ENCODE results near the gene AGBL4.

Gene AGBL4

GRCh38 chr1:48882020-48882419, 1141.7 kb downstream of the AGBL4 start:
- Histone ChIP-seq H3K4me3 (ENCODE audit: low read depth in 1 of 2, low read length in 2 of 2) (no peak overlapping the region), H3K9me3 (ENCODE audit: low read length) (no peaks in the 10 kb centered on the region), H3K4me1 (ENCODE audit: insufficient read depth, low read length) (no peaks in the 10 kb centered on the region), H3K27ac (ENCODE audit: low read depth, low read length) (no peak overlapping the region), H3K36me3 (ENCODE audit: insufficient read depth, low read length) (no peaks in the 10 kb centered on the region), H3K9ac (ENCODE audit: low read length) (no peak overlapping the region), H3K27me3 (ENCODE audit: control insufficient read depth in 1 of 2, insufficient read depth in 2 of 2, low read length in 2 of 2) (no peaks in the 10 kb centered on the region)

- Histone ChIP-seq H3K36me3 (ENCODE audit: insufficient read depth, low read length) (no peaks in the 10 kb centered on the region), H3K27me3 (ENCODE audit: control insufficient read depth in 1 of 2, insufficient read depth in 2 of 2, low read length in 2 of 2) (no peaks in the 10 kb centered on the region), H3K4me3 (ENCODE audit: low read depth in 1 of 2, low read length in 2 of 2) (no peak overlapping the region), H3K27ac (ENCODE audit: low read depth, low read length) (no peak overlapping the region), H3K4me1 (ENCODE audit: insufficient read depth, low read length) (no peaks in the 10 kb centered on the region), H3K9me3 (ENCODE audit: low read length) (no peaks in the 10 kb centered on the region), H3K9ac (ENCODE audit: low read length) (no peak overlapping the region)
Observed at GRCh38 chr1:48878191-48878940, 1145.4 kb downstream of the AGBL4 start.

DNA sequence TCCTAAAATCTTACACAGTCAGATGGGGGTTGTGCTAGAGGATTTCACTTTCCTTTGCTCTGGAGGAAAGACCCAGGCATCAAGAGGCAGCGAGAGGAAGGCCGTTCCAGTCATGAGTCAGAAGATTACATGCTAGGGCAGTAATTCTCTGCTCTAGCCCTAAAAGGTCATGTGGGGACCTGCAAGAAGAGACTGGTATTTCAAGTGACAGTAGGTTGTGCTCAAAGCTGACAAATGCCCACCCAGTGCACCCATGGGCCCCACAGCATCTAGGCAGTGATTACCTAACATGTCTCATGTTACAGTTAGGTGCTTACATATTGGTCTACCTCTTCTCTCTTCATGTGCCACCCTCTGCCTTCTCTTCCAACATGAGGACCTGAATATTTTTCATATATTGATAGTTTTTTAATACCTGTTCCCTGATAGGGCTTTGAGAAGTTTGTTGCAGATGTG, 1147.4 kb downstream of the AGBL4 start:
- H3K9me3 ChIP-seq (ENCODE audit: low read length) = no peaks in the 10 kb centered on the region
- no peak overlapping the region for H3K9ac ChIP-seq (ENCODE audit: low read length)
- H3K27ac ChIP-seq (ENCODE audit: low read depth, low read length) = no peak overlapping the region
- H3K4me3 ChIP-seq (ENCODE audit: low read depth in 1 of 2, low read length in 2 of 2) = no peak overlapping the region
- no peaks in the 10 kb centered on the region for H3K27me3 ChIP-seq (ENCODE audit: control insufficient read depth in 1 of 2, insufficient read depth in 2 of 2, low read length in 2 of 2)
- no peaks in the 10 kb centered on the region for H3K36me3 ChIP-seq (ENCODE audit: insufficient read depth, low read length)
- no peaks in the 10 kb centered on the region for H3K4me1 ChIP-seq (ENCODE audit: insufficient read depth, low read length)

DNA sequence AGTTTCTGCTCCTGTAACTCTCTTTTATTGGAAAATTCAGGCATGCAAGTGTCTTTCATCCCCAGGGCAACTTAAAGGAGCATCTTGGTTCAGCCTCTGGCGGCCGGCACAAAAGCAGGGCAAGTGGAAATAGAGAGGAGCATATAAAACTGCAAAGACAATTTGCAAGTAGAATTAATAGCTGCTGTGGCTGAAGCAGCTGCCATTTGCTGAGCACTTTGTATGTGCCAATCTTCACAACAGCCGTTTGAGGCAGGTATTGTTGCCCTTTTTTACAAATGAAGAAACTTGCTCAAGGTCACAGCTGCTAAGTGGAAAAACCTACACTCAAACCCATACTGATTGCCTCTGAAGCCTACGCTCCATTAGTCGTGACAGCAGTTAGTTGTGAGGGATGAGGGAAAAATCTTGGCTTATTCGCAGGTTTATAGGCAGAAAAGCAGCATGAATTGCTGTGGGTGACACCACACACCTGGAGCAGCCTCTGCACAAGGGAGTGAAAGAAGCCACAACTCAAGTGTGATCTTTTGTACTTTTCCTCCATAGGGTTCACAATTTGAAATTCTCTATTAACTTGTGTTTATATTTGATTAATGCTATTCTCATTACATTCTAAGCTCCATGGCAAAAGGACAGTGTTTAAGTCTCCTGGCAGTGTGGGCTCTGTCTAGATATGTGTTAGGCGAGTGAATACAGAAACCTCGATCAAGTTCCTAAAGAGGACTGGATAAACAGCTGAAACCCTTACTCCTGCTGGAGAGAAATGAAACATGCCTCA, 1148.0 kb downstream of the AGBL4 start:
- no peak overlapping the region for H3K4me3 ChIP-seq (ENCODE audit: low read depth in 1 of 2, low read length in 2 of 2)
- H3K9me3 ChIP-seq (ENCODE audit: low read length) = no peaks in the 10 kb centered on the region
- H3K9ac ChIP-seq (ENCODE audit: low read length) = no peak overlapping the region
- no peaks in the 10 kb centered on the region for H3K27me3 ChIP-seq (ENCODE audit: control insufficient read depth in 1 of 2, insufficient read depth in 2 of 2, low read length in 2 of 2)
- no peaks in the 10 kb centered on the region for H3K36me3 ChIP-seq (ENCODE audit: insufficient read depth, low read length)
- no peak overlapping the region for H3K27ac ChIP-seq (ENCODE audit: low read depth, low read length)
- no peaks in the 10 kb centered on the region for H3K4me1 ChIP-seq (ENCODE audit: insufficient read depth, low read length)

- Histone ChIP-seq H3K36me3 (ENCODE audit: insufficient read depth, low read length) (no peaks in the 10 kb centered on the region), H3K27ac (ENCODE audit: low read depth, low read length) (no peak overlapping the region), H3K27me3 (ENCODE audit: control insufficient read depth in 1 of 2, insufficient read depth in 2 of 2, low read length in 2 of 2) (no peaks in the 10 kb centered on the region), H3K9me3 (ENCODE audit: low read length) (no peaks in the 10 kb centered on the region), H3K9ac (ENCODE audit: low read length) (no peak overlapping the region), H3K4me3 (ENCODE audit: low read depth in 1 of 2, low read length in 2 of 2) (no peak overlapping the region), H3K4me1 (ENCODE audit: insufficient read depth, low read length) (no peaks in the 10 kb centered on the region)
Observed at GRCh38 chr1:48873944-48874343, 1149.8 kb downstream of the AGBL4 start.

DNA sequence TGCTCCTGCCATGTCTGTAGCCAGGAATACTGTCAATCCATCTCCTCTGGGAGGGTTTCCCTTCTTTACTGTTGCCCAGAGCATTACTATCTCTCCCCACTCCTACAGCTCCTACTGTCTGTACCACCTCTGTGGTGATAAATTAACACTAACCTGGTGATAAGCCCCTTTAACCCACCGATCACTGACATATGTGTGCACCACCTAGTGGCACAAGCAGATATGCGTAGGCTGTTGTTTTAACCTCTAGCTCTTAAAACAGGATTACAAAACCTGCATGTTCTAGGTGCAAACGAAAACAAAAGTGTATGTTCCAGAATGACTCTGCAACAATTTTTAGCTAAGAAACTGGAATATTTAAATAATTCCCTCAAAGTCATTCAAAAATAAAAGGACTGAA, 1153.2 kb downstream of the AGBL4 start:
- H3K4me3 ChIP-seq (ENCODE audit: low read depth in 1 of 2, low read length in 2 of 2) = no peak overlapping the region
- H3K4me1 ChIP-seq (ENCODE audit: insufficient read depth, low read length) = no peaks in the 10 kb centered on the region
- no peak overlapping the region for H3K9ac ChIP-seq (ENCODE audit: low read length)
- H3K9me3 ChIP-seq (ENCODE audit: low read length) = no peaks in the 10 kb centered on the region
- H3K27ac ChIP-seq (ENCODE audit: low read depth, low read length) = no peak overlapping the region
- no peaks in the 10 kb centered on the region for H3K36me3 ChIP-seq (ENCODE audit: insufficient read depth, low read length)
- H3K27me3 ChIP-seq (ENCODE audit: control insufficient read depth in 1 of 2, insufficient read depth in 2 of 2, low read length in 2 of 2) = no peaks in the 10 kb centered on the region

- no peaks in the 10 kb centered on the region for H3K36me3 ChIP-seq (ENCODE audit: insufficient read depth, low read length)
- no peaks in the 10 kb centered on the region for H3K9me3 ChIP-seq (ENCODE audit: low read length)
- H3K4me3 ChIP-seq (ENCODE audit: low read depth in 1 of 2, low read length in 2 of 2) = no peak overlapping the region
- no peak overlapping the region for H3K27ac ChIP-seq (ENCODE audit: low read depth, low read length)
- H3K9ac ChIP-seq (ENCODE audit: low read length) = no peak overlapping the region
- H3K27me3 ChIP-seq (ENCODE audit: control insufficient read depth in 1 of 2, insufficient read depth in 2 of 2, low read length in 2 of 2) = no peaks in the 10 kb centered on the region
- no peaks in the 10 kb centered on the region for H3K4me1 ChIP-seq (ENCODE audit: insufficient read depth, low read length)
Observed at GRCh38 chr1:48869116-48869893, 1154.4 kb downstream of the AGBL4 start.

DNA sequence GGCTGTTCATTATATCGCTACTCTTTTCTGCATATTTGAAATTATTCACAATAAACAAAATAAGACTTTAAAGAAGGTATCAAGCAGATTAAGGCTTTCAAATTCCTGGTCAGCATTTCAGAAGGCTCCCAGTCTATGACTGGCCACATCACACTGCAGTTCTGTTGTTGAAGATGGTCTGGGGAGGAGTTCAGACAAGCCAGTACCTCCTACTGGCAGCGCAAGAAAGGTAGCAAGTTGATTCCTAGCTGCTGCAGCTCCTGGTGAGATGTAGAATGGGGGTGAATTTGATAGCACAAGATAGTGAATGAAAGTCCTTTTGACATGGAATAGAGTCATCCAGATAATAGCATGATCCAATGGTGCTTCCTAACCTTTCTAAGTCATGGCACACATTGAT, 1158.8 kb downstream of the AGBL4 start:
- Histone ChIP-seq H3K9ac (ENCODE audit: low read length) (no peak overlapping the region), H3K36me3 (ENCODE audit: insufficient read depth, low read length) (no peaks in the 10 kb centered on the region), H3K4me1 (ENCODE audit: insufficient read depth, low read length) (no peaks in the 10 kb centered on the region), H3K27me3 (ENCODE audit: control insufficient read depth in 1 of 2, insufficient read depth in 2 of 2, low read length in 2 of 2) (no peaks in the 10 kb centered on the region), H3K27ac (ENCODE audit: low read depth, low read length) (no peak overlapping the region), H3K9me3 (ENCODE audit: low read length) (no peaks in the 10 kb centered on the region), H3K4me3 (ENCODE audit: low read depth in 1 of 2, low read length in 2 of 2) (no peak overlapping the region)

DNA sequence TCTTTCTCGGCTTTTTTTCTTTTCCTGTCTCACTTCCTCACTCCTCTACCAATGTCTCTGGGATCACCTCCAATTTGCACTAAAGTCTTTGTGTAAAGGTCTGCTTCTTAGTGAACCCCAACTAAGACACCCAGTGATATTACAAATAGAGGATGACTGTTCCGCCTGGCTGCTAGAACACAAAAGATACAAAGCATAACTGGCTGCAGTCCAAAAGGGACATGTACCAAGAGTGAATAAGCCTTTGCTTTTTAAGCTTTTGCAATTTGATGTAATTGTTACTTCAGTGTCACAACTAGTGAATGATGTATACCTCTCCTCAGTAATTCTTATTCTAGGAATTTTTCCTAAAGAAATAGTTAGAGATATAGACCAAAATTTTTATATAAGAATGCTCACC, 1164.3 kb downstream of the AGBL4 start:
- Histone ChIP-seq H3K27me3 (ENCODE audit: control insufficient read depth in 1 of 2, insufficient read depth in 2 of 2, low read length in 2 of 2) (no peaks in the 10 kb centered on the region), H3K36me3 (ENCODE audit: insufficient read depth, low read length) (no peaks in the 10 kb centered on the region), H3K9ac (ENCODE audit: low read length) (no peak overlapping the region), H3K4me3 (ENCODE audit: low read depth in 1 of 2, low read length in 2 of 2) (no peak overlapping the region), H3K4me1 (ENCODE audit: insufficient read depth, low read length) (no peaks in the 10 kb centered on the region), H3K27ac (ENCODE audit: low read depth, low read length) (no peak overlapping the region), H3K9me3 (ENCODE audit: low read length) (no peaks in the 10 kb centered on the region)

DNA sequence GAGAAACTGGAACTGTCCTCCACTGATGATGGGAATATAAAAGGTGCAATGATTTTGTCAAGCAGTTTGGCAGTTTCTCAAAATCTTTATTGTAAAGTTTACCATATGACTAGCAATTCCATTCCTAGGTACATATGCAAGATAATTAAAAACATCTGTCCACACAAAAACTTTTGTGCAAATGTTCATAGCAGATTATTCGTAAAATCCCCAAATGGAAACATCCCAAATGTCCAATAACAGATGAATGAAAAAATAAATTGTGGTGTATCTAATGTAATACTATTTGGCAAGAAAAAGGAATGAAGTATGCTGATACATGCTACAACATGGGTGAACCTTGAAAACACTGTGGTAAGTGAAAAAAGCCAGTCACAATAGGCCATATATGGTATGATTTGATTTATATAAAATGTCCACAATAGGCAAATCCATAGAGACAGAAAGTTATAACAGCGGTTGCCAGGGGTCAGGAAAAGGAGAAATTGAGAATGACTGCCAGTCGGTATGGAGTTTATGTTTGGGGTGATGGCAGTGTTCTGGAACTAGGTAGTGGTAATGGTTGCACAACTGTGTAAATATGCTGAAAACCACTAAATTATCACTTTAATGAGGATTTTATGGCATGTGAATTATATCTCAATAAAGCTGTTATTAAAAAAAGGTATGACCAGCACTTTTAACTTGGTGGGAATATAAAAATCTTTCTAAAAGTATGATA, 1165.4 kb downstream of the AGBL4 start:
- H3K9me3 ChIP-seq (ENCODE audit: low read length) = no peaks in the 10 kb centered on the region
- H3K36me3 ChIP-seq (ENCODE audit: insufficient read depth, low read length) = no peaks in the 10 kb centered on the region
- no peak overlapping the region for H3K4me3 ChIP-seq (ENCODE audit: low read depth in 1 of 2, low read length in 2 of 2)
- no peaks in the 10 kb centered on the region for H3K27me3 ChIP-seq (ENCODE audit: control insufficient read depth in 1 of 2, insufficient read depth in 2 of 2, low read length in 2 of 2)
- no peak overlapping the region for H3K9ac ChIP-seq (ENCODE audit: low read length)
- H3K4me1 ChIP-seq (ENCODE audit: insufficient read depth, low read length) = no peaks in the 10 kb centered on the region
- H3K27ac ChIP-seq (ENCODE audit: low read depth, low read length) = no peak overlapping the region

GRCh38 chr1:48853006-48853405, 1170.7 kb downstream of the AGBL4 start:
- Histone ChIP-seq H3K4me3 (ENCODE audit: low read depth in 1 of 2, low read length in 2 of 2) (no peak overlapping the region), H3K27ac (ENCODE audit: low read depth, low read length) (no peak overlapping the region), H3K9me3 (ENCODE audit: low read length) (no peaks in the 10 kb centered on the region), H3K27me3 (ENCODE audit: control insufficient read depth in 1 of 2, insufficient read depth in 2 of 2, low read length in 2 of 2) (no peaks in the 10 kb centered on the region), H3K36me3 (ENCODE audit: insufficient read depth, low read length) (no peaks in the 10 kb centered on the region), H3K9ac (ENCODE audit: low read length) (no peak overlapping the region), H3K4me1 (ENCODE audit: insufficient read depth, low read length) (peaks cover 7% of the 10 kb centered on the region)
